ENCODE results near the gene CNTROB. TPM values are rescaled to one million over a fixed set of nuclear protein-coding genes. Genes with fewer than 3 reads are reported as not detected.

The CNTROB gene
- total RNA-seq, 2 experiments from 2014 or later: 55.4 to 72.3 TPM

DNA sequence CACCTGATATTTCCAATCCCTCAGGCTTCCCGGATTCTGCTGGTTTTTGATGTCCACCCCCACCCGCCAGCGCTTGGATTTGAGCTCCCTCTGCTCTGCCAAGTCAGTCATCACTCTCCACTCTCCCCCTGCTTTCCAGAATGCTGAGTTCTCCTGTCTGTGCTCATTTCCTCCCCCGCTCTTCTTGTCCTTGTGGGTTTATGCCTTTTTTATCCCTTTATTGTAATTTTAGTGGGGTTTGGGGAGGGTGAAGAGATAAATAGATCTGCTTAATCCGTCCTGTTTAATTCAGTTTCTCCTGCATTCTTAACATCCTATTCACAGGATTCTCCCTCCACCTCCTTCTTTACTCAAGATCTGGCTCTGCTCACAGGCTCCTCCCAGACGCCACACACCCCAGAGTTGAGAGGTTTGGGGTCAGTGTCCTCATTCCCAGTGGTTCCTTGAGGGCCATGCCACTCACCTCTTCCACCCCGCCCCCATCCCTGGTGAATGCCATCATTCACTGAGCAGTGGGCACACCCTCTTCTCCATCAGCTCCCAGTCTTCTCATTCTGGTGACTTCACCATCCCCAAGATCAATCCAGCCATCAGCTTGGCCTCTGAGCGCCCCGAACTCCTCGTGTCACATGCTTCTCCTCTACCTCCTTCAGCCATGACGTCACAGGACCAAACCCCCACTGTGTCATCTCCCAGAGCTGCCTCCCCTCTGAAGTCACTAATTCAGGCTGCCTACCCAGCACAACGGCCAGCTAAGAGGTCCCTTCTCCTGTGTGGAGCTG, 55.3 kb downstream of the CNTROB start:
- TF ChIP-seq, protein P1, sequence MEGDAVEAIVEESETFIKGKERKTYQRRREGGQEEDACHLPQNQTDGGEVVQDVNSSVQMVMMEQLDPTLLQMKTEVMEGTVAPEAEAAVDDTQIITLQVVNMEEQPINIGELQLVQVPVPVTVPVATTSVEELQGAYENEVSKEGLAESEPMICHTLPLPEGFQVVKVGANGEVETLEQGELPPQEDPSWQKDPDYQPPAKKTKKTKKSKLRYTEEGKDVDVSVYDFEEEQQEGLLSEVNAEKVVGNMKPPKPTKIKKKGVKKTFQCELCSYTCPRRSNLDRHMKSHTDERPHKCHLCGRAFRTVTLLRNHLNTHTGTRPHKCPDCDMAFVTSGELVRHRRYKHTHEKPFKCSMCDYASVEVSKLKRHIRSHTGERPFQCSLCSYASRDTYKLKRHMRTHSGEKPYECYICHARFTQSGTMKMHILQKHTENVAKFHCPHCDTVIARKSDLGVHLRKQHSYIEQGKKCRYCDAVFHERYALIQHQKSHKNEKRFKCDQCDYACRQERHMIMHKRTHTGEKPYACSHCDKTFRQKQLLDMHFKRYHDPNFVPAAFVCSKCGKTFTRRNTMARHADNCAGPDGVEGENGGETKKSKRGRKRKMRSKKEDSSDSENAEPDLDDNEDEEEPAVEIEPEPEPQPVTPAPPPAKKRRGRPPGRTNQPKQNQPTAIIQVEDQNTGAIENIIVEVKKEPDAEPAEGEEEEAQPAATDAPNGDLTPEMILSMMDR (conservative IDR thresholded peaks at IDR 0.05; ENCODE audit: low read length): no peak
- TF ChIP-seq EZH2phosphoT487 (IDR thresholded peaks at IDR 0.05; ENCODE audit: borderline replicate concordance, low read depth, low read length): no peak
- no TSS peak for BruUV-seq (replicated peaks)
- no peak overlapping the region for H2AFZ ChIP-seq (ENCODE audit: low read length)
- H3K79me2 ChIP-seq (ENCODE audit: insufficient read depth, low read depth, low read length): no peaks in the 10 kb centered on the region
- no peaks in the 10 kb centered on the region for H3K9me3 ChIP-seq (ENCODE audit: low read length)
- POLR2A ChIA-PET: no interaction called here
- no peak overlapping the region for H3K4me2 ChIP-seq (ENCODE audit: low read length)
- DNase-seq (ENCODE audit: low spot score): no peak
- intact Hi-C loops (cut with micrococcal nuclease; ENCODE audit: unreplicated experiment): no loop called here
- no peaks in the 10 kb centered on the region for H3K36me3 ChIP-seq (ENCODE audit: insufficient read depth, low read length)
- CTCF ChIA-PET (ENCODE audit: unreplicated experiment): no interaction called here
- H4K20me1 ChIP-seq (ENCODE audit: insufficient read depth, low read length): no peaks in the 10 kb centered on the region
- peaks cover 13% of the 10 kb centered on the region for H3K4me1 ChIP-seq (ENCODE audit: insufficient read depth, low read length, poor library complexity, severe bottlenecking)
- no peak overlapping the region for H3K4me3 ChIP-seq (ENCODE audit: low read depth, low read length, poor library complexity, severe bottlenecking)
- H3K9me2 ChIP-seq (ENCODE audit: insufficient read depth, low read length): no peaks in the 10 kb centered on the region
- no peak overlapping the region for H3K27ac ChIP-seq (ENCODE audit: low read depth, low read length, poor library complexity, severe bottlenecking)

DNA sequence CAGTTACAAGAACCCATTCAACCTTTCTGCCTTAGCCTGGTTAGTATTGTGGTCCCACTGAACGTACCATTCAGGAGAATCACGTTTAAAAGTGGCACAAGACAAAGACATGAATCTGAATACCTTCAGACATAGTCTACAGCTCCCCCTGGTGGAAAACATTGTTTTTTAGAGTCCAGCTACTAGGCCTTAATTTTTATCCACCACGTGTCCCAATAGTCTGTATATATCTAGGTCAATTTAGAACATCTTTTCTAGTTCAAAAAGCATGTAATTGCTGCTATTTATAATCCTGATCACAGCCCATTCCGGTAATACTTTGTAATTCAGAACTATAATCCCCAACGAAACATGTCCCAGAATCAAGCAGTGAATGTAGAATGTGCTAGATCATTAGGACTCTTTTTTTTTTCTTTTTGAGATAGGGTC, 56.8 kb downstream of the CNTROB start:
- peaks cover 13% of the 10 kb centered on the region for H3K4me1 ChIP-seq (ENCODE audit: insufficient read depth, low read length, poor library complexity, severe bottlenecking)
- no peaks in the 10 kb centered on the region for H3K9me3 ChIP-seq (ENCODE audit: low read length)
- CTCF ChIA-PET (ENCODE audit: unreplicated experiment): interaction anchor here (0.6 to 1.2 kb wide), 2 partner anchors 72 to 245 kb away, joined by 4 to 7 read pairs; partner anchors contain the start of gene RNF227
- no peaks in the 10 kb centered on the region for H3K79me2 ChIP-seq (ENCODE audit: insufficient read depth, low read depth, low read length)
- no peaks in the 10 kb centered on the region for H4K20me1 ChIP-seq (ENCODE audit: insufficient read depth, low read length)
- no peaks in the 10 kb centered on the region for H3K9me2 ChIP-seq (ENCODE audit: insufficient read depth, low read length)
- intact Hi-C loops (cut with micrococcal nuclease; ENCODE audit: unreplicated experiment): loop anchor here (1.0 to 2.0 kb wide), 3 partner anchors 75 to 166 kb away; no protein-coding TSS in a partner anchor
- DNase-seq (ENCODE audit: low spot score): peak; percentile 93
- BruUV-seq (replicated peaks): no TSS peak
- H3K4me2 ChIP-seq (ENCODE audit: low read length): peak overlapping the region; percentile 76
- TF ChIP-seq EZH2phosphoT487 (IDR thresholded peaks at IDR 0.05; ENCODE audit: borderline replicate concordance, low read depth, low read length): no peak
- TF ChIP-seq, protein P1 (conservative IDR thresholded peaks at IDR 0.05; ENCODE audit: low read length): peak; percentile 81
- no peaks in the 10 kb centered on the region for H3K36me3 ChIP-seq (ENCODE audit: insufficient read depth, low read length)
- POLR2A ChIA-PET: no interaction called here
- no peak overlapping the region for H3K4me3 ChIP-seq (ENCODE audit: low read depth, low read length, poor library complexity, severe bottlenecking)
- H3K27ac ChIP-seq (ENCODE audit: low read depth, low read length, poor library complexity, severe bottlenecking): peak overlapping the region; percentile 39
- H2AFZ ChIP-seq (ENCODE audit: low read length): peak overlapping the region; percentile 94
